Testis (tissue), 3 donors: ENCODE data around the gene PMF1. TPM values are rescaled to one million over a fixed set of nuclear protein-coding genes. Genes with fewer than 3 reads are reported as not detected.

Experiments used
- DNase-seq: peaks from one replicate; pipeline ENCODE4 v3.0.0-alpha.2; 2019
- H3K27ac ChIP-seq, 2 donors: fragments of 200-600 bp; sonication (generic); one replicate each; pipeline ENCODE4 v1.5.1; 2019
- H3K27me3 ChIP-seq: fragments of 200-600 bp; sonication (generic); one replicate; pipeline ENCODE4 v1.5.1; 2019
- H3K36me3 ChIP-seq: fragments of 200-600 bp; sonication (generic); one replicate; pipeline ENCODE4 v1.5.1; 2017; ENCODE audit warnings: low read depth; ENCODE audit errors: missing control alignments
- H3K4me1 ChIP-seq: fragments of 200-600 bp; sonication (generic); one replicate; pipeline ENCODE4 v1.5.1; 2019
- H3K4me3 ChIP-seq, 2 donors: fragments of 200-600 bp; sonication (generic); one replicate each; pipeline ENCODE4 v1.5.1; 2017 to 2019
- H3K9me3 ChIP-seq: fragments of 200-600 bp; sonication (generic); one replicate; pipeline ENCODE4 v1.5.1; 2017
- CTCF ChIP-seq, 3 experiments: fragments of 450-650 bp in 2 of 3; fragments of 200-600 bp in 1 of 3; sonication (generic) in 1 of 3; IDR thresholded peaks; one replicate each; pipeline ENCODE4 v1.5.1; 2016 to 2019; ENCODE audit warnings: antibody characterized with exemption in 3 of 3, mild to moderate bottlenecking in 2 of 3, moderate library complexity in 1 of 3
- POLR2A ChIP-seq: fragments of 450-650 bp; IDR thresholded peaks from one replicate; pipeline ENCODE4 v1.6.1; 2017; ENCODE audit warnings: antibody characterized with exemption, mild to moderate bottlenecking, moderate library complexity
- WGBS, 2 donors: methylation state at CpG; one replicate each; pipeline ENCODE4 v1.1.5; 2018; 5-methylcytosine and 5-hydroxymethylcytosine counted together
- intact Hi-C: fragments of 100-400 bp; cut with DNase I; formaldehyde crosslinking; loops from one replicate; pipeline ENCODE4 v1.15.1; 2023; ENCODE audit warnings: low total_unique reads
- polyA plus RNA-seq: library from polyadenylated mRNA; stranded (reverse); fragments of 350-450 nt; fragmentation: Illumina TruSeq; extraction: RNeasy Lipid Tissue Mini Kit (QIAGEN cat#74804); gene quantifications from one replicate; pipeline ENCODE4 v1.2.3, GENCODE V29; 2014; ENCODE audit warnings: low read depth, low replicate concordance; ENCODE audit not compliant: insufficient read depth
- total RNA-seq, 2 donors: library from RNA; depleted of rRNA; stranded (reverse); fragments of >200 nt; gene quantifications; one replicate each; pipeline ENCODE4 v1.2.3, GENCODE V29; 2016

PMF1 gene
- total and polyA plus RNA-seq, 3 donors from 2014 or later = 32.3 to 47.0 (median 38.1) TPM

DNA sequence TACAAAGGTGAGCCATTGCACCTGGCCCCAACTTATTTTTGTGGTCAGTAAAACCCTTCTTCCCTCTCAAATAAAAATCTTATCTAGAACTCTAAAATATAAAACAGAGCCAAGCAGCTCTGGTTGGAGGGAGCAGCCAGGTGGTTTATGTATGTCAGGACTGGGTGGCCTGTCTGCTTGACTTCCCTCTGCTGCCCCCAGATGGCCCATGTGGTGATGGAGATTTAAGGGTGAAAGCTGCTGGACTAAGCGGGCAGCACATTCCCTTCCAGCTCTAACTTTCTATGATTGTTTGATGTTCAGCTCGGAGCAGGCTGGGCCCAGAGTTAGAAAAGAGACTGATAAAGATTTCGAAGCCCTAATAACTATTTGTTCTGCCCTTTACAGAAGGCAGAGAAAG lies 47.0 kb downstream of the PMF1 start:
- intact Hi-C loops = no loop called here
- Histone ChIP-seq H3K27me3 (no peaks in the 10 kb centered on the region), H3K36me3 (no peaks in the 10 kb centered on the region), H3K4me3 (no peak overlapping the region), H3K27ac (no peak overlapping the region), H3K4me1 (no peaks in the 10 kb centered on the region), H3K9me3 (no peaks in the 10 kb centered on the region)
- TF ChIP-seq CTCF (IDR thresholded peaks at IDR 0.05) (no peak), POLR2A (no peak)
- no peak for DNase-seq
- 53 to 63% methylated on average over 3 of the region's 3 CpGs for WGBS, 2 donors

GRCh38 chr1:156260896-156261295 lies 48.1 kb downstream of the PMF1 start:
- H3K36me3 ChIP-seq = no peaks in the 10 kb centered on the region
- intact Hi-C loops = no loop called here

DNA sequence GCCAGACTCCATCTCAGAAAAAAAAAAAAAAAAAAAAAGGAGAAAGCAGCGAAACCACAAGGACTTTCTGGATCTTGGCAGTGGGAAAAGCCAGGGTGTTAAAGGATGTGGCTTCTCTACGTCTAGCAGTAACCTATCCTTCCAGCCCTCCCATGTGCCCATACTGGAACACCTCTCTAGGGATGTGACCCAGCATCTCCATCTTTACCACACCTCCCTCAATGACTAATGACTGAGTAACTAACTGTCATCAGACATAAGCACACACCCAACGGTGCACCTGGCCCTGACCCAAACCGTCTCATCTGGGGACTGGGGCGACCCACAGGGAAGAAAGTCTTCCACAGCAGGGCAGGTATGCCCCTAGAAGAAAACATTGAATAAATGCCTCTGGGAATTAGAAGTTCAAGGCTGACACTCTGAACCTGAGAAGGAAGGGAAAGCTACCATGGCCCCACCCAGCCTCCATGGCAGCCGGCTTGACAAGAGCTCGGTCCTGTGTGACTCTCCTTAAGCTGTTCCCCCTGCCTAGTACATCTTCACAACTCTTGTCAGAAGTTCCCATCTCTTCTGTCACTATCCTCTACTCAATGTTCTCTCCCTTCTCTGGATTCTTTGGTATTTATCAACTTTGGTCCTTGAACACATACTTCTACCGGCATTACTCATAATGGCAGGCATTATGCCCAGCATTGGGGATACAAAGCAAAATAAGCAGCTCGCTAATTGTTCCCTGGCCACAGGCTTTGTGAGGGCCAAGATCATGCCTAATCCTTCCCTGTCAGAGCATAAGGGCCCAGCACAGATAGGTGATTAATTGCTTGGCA lies 49.9 kb downstream of the PMF1 start:
- Histone ChIP-seq H3K36me3 (no peaks in the 10 kb centered on the region), H3K27me3 (no peaks in the 10 kb centered on the region), H3K27ac (no peak overlapping the region), H3K4me1 (peaks cover under 1% of the 10 kb centered on the region), H3K9me3 (no peaks in the 10 kb centered on the region), H3K4me3 (no peak overlapping the region)
- TF ChIP-seq POLR2A = no peak
- no peak for TF ChIP-seq CTCF (IDR thresholded peaks at IDR 0.05)
- DNase-seq = no peak
- intact Hi-C loops = no loop called here
- 74 to 83% methylated on average over 9 of the region's 9 CpGs for WGBS, 2 donors

More at GRCh38 chr1:156260896-156261295, 48.1 kb downstream of the PMF1 start:
- 81 to 82% methylated on average over 2 of the region's 2 CpGs for WGBS, 2 donors
- H3K4me1 ChIP-seq = no peaks in the 10 kb centered on the region
- no peak for DNase-seq
- H3K4me3 ChIP-seq = no peak overlapping the region
- TF ChIP-seq POLR2A = no peak
- no peak for TF ChIP-seq CTCF (IDR thresholded peaks at IDR 0.05)
- no peak overlapping the region for H3K27ac ChIP-seq
- H3K9me3 ChIP-seq = no peaks in the 10 kb centered on the region
- H3K27me3 ChIP-seq = no peaks in the 10 kb centered on the region

GRCh38 chr1:156263288-156263655 lies 50.5 kb downstream of the PMF1 start:
- Histone ChIP-seq H3K27ac (no peak overlapping the region), H3K4me1 (peaks cover 5% of the 10 kb centered on the region), H3K4me3 (no peak overlapping the region), H3K36me3 (no peaks in the 10 kb centered on the region), H3K9me3 (no peaks in the 10 kb centered on the region), H3K27me3 (no peaks in the 10 kb centered on the region)
- 81 to 98% methylated on average over 5 to 9 of the region's 9 CpGs for WGBS, 2 donors
- TF ChIP-seq POLR2A (no peak), CTCF (IDR thresholded peaks at IDR 0.05) (no peak)
- no peak for DNase-seq
- intact Hi-C loops = no loop called here

DNA sequence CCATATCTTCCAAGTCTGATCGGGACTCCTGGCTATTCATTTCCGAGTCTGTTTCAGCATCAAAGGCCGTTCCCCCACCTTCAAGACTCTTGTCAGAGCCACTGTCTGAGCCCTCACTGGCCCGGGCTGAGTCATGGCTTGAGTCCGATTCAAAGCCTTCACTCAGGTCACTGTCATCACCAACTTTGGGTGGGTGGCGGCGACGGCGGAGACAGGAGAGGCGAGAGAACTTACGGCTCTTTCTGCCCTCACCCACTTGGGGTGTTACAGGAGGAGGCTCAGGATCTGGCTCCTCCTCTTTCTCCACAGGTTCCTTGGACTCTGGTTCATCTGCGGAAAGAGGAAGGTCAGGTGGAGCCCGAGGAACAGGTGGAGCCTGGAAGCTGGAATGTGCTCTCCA lies 53.2 kb downstream of the PMF1 start:
- no peak for DNase-seq
- Histone ChIP-seq H3K4me3 (no peak overlapping the region), H3K27me3 (no peaks in the 10 kb centered on the region), H3K4me1 (peaks cover 5% of the 10 kb centered on the region), H3K36me3 (no peaks in the 10 kb centered on the region), H3K9me3 (no peaks in the 10 kb centered on the region), H3K27ac (no peak overlapping the region)
- TF ChIP-seq CTCF (IDR thresholded peaks at IDR 0.05) (no peak), POLR2A (no peak)
- WGBS, 2 donors = 90 to 94% methylated on average over 10 to 13 of the region's 13 CpGs
- intact Hi-C loops = no loop called here
